HG03066 (cell line): ENCODE results near the gene MADD.
"Not testable (repeated sequence)": the region's sequence is repeated elsewhere in the genome, so short reads cannot be mapped to it uniquely, and the experiment has no call there.

Source experiments
- ATAC-seq: cut with Tn5 transposase; IDR thresholded peaks from one replicate; pipeline ENCODE4 v1.9.1; 2021; ENCODE audit warnings: low read depth; ENCODE audit not compliant: unreplicated experiment

The MADD gene

DNA sequence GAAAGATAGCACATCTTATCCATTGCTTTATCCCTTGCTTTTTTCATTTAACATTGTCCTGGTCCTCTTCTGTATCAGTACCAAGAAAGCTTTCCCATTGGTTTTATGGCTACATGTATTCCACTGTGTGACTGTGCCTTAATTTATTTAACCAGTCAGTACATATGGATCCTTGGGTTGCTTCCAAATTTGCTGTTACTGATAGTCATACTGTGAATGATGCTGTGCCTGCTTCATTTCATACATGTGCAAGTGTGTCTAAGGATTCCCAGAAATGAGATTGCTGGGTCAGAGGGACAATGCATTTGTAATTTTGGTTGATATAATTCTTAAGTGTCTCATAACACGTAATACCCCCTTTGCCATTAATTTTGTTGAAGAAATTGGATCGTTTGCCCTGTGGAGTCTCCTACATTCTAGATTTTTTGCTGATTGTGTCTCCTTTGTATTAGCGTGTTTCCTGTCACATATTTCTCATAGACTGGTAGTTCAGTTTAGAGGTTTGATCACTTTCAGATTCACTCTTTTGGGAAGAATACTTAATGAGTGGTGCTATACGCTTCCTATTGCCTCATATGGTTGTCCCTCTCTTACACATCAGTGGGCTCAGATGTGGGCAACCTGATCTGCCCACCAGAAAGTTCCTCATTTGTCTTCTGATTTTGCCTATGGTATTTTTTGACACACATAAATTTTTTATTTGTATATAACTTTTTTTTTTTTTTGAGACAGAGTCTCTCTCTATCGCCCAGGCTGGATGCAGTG, 47.3 kb downstream of the MADD start:
- ATAC-seq = peak; percentile 83

DNA sequence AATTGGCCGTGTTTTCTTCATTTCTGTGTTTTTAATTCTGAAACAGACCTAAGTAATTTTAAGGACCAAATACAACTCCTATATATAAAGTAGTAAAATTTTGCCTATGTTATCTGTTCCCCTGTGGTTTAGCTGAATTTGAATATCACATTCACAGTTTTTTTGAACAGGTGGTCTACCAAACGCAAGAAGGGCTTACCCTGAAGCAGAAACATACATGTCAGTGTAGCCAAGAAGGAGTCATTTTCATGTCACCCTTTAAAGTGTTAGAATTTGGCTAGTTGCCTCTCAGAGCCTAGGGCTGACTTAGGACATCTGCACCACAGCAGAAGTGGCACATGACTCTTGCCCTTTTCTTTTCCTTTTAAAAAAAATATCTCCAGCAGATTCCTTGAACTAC, 48.2 kb downstream of the MADD start:
- ATAC-seq = no peak

DNA sequence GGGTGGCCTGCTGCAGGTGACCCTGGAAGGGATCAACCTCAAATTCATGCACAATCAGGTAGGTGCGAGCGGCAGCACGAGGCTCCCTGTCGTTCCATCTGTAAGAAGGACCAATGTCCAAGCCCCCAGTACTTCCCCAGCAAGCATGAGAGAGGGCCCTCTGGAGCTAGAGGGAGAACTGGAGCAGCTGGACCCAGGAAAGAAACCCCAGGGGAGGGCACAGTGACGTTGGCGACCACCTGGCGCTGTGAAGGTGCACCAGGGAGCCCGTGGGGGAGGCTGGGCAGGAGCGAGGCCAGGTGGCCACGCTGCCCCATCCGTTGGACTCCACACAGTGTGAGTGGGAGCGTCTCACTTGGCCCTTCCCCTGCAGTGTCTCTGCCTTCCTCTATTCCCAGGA, 54.6 kb downstream of the MADD start:
- ATAC-seq = no peak

DNA sequence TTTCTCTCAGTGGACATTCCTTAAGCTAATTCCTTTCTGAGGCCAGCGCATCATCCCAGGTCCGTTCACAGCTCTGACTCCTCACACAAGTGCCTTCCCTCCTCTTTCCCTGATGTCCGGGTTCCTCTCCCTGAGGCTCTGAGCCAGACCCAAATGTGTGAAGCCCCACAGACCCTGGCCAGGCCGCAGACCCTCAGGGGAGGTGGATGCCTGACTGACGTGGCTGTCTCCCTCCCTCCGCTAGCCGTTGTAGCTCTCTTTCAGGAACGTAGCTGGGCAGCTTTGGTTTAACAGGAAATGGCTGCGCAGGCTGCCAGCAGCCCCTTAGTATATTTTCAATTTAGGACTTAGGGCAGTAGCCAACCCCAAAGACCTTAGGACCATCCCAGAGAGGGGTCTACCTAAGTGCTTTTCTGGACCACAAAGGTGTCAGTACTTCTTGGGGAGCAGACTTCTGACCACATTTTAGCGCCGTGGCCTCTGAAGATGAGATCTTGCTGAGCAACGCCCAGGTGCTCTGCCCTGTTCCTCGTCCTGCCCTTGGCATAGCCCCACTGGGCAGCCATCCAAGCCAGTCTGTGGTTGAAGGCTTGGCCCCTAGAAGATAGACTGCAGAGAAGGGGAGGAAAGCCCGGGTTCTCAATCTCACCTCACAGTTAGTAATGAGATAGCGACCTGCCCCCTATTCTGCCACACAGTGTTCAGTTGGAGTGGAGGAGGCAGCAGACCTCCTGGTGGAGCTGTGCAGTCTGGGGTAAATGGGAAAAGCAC, 55.5 kb downstream of the MADD start:
- no peak for ATAC-seq

DNA sequence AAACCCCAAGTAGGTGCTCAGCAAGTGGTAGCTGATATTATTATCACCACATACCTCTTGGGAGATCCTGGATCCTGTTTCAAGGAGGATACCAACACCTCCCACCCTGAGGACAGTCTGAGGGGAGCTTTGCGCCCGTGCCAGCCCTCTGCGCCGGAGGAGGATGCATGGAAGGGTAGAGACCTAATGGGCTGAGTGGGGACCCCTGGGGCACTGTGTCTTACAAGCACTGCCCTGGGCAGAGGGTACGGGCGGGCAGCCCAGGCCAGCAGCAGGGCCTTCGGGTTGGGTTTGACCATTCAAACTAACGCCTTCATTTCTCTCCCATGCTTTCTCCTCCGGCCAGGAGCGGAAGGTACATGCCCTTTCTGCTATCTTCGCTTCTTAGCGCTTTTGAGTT, 56.3 kb downstream of the MADD start:
- no peak for ATAC-seq

DNA sequence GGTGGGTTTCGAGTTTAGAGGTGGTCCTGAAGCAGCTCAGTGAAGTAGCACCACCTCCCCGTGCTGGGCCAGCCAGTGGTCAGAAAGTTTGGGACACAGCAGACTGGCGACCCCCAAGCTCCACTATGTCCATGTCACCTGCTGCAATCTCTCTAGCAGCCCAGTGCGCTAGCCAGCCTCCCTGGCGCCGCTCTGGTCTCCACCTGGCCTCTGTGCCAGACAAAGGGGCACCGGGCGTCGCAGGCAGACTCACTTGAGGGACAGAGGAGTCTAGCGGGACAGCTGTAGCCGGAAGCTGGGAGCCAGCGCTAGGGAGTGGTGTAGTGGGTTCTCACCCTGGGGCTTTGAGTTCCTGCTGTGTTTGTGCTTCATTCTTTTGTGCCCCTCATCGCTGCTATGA, 57.1 kb downstream of the MADD start:
- ATAC-seq = no peak

DNA sequence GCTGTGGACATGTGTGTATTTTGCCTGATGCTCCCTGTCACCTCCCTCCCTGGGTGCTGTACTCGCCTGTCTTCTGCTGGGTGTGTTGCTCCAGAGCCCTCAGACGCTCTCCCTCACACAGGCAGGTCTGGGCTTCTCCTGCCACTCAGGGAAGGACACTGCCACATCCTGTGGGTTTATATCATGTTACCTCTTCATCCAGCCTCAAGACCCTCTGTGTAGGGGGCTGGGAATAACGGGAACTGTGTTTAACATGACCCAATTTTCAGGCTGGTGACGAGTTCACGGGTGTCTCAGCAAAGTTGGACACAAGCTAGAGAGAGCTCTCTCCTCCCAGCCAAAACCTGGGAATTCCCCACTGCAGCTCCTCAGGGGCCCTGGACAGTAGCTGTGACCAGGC, 58.0 kb downstream of the MADD start:
- ATAC-seq = no peak

DNA sequence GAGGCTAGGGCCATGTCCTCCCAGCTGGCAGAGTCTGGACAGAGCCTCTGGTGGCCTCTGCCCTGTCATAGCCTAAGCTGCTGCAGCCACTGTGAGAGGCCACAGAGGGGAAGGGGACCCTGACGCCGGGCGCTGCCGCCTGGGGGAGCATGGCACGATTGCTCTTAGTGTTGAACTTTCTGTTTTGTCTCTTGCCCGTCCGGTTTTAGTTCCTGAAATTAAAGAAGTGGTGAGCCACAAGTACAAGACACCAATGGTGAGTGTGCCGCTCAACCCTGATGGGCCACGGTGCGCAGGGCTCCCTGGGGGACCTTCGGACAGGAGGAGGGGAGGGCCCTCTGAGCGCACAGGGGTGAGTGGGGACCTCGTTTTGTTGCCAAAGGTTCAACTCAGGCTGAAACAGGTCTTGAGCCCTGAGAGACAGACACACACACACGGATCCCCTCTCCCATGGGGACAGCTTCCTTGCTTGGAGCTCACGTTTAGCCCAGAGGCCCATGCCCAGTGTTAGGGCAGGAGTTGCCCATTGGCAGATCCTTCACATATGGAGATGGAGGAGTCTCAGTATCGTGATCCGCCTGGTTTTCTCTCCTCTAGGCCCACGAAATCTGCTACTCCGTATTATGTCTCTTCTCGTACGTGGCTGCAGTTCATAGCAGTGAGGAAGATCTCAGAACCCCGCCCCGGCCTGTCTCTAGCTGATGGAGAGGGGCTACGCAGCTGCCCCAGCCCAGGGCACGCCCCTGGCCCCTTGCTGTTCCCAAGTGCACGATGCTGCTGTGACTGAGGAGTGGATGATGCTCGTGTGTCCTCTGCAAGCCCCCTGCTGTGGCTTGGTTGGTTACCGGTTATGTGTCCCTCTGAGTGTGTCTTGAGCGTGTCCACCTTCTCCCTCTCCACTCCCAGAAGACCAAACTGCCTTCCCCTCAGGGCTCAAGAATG, 58.8 kb downstream of the MADD start:
- ATAC-seq = peak; percentile 61

DNA sequence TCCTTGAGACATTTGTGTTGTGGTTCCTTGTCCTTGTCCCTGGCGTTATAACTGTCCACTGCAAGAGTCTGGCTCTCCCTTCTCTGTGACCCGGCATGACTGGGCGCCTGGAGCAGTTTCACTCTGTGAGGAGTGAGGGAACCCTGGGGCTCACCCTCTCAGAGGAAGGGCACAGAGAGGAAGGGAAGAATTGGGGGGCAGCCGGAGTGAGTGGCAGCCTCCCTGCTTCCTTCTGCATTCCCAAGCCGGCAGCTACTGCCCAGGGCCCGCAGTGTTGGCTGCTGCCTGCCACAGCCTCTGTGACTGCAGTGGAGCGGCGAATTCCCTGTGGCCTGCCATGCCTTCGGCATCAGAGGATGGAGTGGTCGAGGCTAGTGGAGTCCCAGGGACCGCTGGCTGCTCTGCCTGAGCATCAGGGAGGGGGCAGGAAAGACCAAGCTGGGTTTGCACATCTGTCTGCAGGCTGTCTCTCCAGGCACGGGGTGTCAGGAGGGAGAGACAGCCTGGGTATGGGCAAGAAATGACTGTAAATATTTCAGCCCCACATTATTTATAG, 59.6 kb downstream of the MADD start:
- ATAC-seq = no peak

DNA sequence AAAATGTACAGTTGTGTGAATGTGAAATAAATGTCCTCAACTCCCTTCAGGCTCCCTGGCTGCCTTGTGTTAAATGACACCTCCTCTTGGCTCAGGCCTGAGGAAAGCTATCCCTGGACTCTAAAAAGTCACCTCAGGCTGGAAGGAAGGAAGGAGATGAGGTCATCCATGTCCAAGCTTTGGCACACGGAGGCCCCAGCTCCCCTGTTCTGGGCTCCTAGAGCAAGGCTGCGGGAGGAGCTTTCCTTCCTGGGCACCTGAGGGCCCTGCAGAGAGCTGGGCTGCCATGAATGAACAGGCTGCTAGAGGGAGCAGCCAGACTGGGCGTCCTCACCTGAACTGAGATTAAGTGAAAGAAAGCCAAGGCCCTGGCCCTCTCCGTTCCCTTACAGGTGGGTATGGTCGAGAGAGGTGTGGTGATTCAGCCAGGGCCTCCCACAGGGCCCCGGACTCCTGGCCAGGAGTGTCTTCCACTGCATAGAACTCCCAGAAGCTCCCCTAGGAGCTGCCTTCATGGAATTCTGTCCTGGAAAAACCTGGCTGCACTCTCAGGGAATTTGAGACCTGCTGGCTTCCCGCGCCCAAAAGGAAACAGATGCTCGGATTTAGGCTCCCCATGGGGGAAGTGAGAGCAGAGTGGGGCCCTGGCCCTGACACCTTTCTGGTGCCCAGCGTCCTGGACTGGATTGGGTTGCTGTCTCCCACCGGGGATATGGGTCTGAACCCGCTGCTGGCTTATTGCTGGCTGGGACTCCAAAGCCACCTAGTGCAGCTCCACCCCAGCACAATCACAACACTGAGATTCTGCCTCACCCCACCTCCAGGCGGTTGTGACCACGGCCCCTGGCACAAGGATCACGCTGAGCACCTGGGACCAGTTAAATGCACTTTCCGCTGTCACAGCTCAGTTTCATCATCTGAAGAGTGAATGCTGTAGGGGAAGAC, 60.3 kb downstream of the MADD start:
- no peak for ATAC-seq

DNA sequence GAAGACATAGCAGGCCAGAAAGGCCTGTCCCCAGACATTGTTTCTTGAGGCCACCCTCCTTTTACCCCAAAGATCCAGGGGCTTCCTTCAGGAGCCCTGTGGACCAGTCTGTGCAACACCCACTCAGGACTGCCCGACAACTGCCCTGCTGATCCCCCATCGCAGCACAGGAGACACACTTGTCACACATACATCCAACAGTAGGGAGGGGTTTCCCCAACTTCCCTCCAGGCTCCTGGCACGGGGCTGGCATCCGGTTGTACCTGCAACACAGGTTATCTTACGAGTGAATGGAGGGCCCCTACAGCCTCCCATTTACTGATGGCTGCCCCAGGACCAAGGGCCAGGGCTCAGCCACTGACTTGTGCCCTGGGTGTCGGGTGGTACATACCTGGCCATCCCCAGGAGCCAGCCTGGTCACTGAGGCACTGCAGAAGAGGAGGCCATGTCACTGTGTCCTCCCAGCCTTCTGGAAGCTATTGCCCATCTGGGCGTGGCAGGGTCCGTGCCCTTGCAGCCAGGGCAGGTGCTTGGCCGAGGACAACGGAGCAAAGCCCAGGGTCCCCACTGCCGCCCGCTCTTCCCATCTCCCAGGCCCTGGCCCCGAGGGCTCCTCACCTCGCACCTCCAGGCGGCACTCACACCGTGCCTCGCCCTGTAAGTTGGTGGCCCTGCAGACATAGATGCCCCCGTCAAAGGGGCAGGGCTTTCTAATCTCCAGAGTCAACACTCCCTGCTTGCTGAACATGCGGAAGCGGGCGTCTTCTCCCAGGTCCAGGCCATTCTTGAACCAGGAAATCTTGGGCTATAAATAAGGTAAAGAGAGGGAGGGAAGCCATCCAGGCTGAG, 61.7 kb downstream of the MADD start:
- no peak for ATAC-seq

DNA sequence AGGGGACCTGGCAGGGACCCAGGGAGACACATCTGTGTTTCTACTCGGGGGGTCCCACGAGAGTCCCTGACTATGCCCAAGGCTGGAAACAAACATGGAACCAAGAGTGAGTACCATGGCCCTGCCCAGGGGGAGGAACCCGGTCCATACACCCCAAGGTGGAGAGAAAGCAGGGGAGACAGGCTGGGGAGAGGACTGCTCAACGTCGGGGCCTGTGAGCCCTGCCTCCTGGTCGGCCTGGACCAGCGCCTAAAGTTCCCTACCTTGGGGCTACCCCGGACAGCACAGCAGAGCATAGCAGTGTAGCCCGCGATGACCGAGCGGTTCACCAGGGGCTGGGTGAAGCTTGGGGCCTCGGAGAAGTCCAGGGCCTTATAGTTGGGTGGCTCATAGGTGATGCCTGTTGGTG, 62.4 kb downstream of the MADD start:
- ATAC-seq = no peak

DNA sequence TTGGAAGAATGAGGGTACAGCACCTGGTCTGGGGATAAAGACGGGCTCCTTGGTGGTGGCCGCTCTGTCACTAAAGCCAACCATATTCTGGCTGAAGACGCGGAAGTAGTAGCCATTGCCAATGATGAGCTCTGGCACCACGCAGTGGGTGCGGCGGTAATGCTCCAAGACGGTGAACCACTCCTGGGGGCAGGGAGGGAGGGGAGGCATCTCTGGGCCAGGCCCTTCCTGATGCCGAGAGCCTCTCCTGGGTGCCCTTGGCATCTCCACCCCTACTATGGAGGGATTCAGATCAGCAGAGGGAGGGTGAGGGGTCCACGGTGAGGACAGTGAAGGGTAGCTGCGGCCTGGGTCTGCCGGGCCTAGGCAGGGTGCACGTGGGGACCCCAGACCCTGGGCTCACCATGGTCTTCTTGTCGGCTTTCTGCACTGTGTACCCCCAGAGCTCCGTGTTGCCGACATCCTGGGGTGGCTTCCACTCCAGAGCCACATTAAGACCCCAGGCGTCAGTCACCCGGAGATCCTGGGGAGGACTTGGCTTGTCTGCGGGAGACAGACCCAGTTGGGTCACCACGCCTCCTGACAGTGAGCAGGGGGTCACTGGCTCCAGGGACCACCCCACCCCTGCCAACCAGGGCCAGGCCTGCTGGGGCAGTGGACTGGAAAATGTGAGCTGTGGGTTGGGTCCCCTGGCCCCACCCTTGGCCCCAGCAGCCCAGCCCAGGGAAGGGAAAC, 63.0 kb downstream of the MADD start:
- no peak for ATAC-seq

DNA sequence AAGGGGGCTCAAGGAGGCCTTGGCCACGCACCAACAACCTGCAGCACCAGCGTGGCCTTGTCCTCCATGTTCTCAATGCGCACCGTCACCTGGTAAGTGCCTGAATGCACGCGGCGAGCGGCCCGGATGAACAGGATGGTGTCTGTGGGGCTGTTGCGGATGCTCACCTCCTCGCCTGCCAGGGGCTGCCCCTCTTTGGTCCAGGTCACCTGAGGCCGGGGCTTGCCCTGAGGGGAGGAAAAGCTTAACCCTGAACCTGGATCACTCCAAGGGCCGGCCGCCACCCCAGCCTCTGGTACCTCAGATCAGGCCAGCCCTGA, 63.6 kb downstream of the MADD start:
- ATAC-seq = no peak

DNA sequence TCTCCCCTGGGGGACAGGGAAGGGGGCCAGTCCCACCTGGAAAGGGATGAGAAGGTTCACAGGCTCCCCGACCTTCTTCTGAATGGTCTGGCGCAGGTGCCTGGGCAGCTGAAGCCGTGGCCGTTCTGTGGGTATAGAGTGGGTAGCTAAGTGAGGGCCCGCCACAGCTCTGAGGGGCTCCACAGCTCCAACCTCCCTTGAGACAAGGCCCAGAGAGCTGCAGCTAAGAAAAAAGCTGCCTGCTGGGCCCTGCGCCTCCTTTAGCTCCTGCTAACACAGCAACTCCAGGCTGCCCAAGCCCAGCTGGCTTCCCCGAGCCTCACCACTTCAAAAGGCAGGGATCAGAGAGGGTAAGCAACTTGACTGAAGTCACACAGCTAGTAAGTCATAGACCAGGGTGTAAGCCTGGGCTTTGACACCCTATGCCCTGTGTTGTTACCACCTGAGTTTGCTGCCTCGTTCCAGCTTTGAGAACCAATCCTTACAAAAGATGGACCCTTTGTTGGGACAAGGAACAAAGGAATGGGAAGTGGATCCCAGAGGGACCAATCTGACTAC, 64.0 kb downstream of the MADD start:
- ATAC-seq = no peak

DNA sequence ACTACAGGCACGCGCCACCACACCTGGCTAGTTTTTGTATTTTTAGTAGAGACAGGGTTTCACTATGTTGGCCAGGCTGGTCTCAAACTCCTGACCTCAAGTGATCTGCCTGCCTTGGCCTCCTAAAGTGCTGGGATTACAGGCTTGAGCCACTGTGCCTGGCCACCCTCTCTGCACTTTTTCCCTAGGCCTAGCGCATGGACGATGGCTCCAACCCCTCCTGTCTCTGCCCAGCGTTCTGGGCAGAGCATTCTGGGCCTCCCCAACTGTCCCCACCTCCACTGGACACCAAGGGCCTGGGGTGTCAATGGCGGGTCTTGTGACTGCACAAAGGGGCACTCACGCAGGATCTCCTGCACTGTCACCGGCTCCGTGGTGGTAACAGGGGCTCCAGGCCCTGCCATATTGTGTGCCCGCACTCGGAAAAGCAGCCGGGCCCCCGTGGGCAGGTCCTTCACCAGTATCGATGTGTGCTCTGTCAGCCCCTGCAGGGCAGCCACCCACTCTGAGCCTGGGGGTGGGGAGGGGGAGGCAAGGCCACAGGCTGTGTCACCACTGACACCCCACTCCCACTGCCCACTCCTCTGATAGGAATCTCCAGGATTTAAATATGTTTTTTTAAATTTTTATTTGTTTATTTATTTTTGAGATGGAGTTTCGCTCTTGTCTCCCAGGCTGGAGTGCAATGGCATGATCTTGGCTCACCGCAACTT, 64.9 kb downstream of the MADD start:
- not testable (repeated sequence) for ATAC-seq

DNA sequence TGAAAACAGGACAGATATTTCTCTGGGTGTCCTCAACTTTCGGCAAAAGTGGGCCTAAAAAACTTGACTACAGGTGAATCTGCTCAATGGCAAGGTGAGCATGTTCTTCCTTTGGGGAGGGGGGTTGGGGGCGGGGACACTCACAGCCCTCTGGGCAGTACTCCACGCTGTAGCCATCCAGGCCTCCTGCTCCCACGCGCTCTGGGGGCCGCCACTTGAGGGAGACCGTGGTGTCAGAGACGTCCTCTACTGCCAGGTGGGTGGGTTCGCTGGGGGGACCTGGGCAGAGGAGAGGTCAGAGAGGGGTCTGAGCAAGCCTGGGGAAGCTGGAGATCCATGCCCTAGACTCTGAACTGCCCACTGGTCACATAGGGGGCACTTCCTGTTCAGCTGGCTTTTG, 65.8 kb downstream of the MADD start:
- ATAC-seq = no peak
